22Rv1 (cell line): ENCODE measurements around the gene WDR17.

ENCODE experiments used
- CTCF ChIP-seq: fragments of 450-650 bp; IDR thresholded peaks from 2 replicates; pipeline ENCODE4 v1.5.1; 2017; ENCODE audit warnings: mild to moderate bottlenecking
- ZFX ChIP-seq: fragments of 450-650 bp; IDR thresholded peaks from 2 replicates; pipeline ENCODE4 v1.6.1; 2017; ENCODE audit warnings: antibody characterized with exemption, borderline replicate concordance

GRCh38 chr4:176139518-176139917 is 73.9 kb downstream of the WDR17 start:
- TF ChIP-seq CTCF (no peak), ZFX (no peak)
